22Rv1 (cell line): ENCODE measurements around the gene IQGAP1.

ENCODE experiments used
- CTCF ChIP-seq: fragments of 450-650 bp; IDR thresholded peaks from 2 replicates; pipeline ENCODE4 v1.5.1; 2017; ENCODE audit warnings: mild to moderate bottlenecking
- ZFX ChIP-seq: fragments of 450-650 bp; IDR thresholded peaks from 2 replicates; pipeline ENCODE4 v1.6.1; 2017; ENCODE audit warnings: antibody characterized with exemption, borderline replicate concordance

- TF ChIP-seq CTCF: no peak
- no peak for TF ChIP-seq ZFX
Measured at GRCh38 chr15:90435652-90436337, 47.8 kb downstream of the IQGAP1 start.
